ENCODE data around the gene ADCY1. TPM values are rescaled to one million over a fixed set of nuclear protein-coding genes. Genes with fewer than 3 reads are reported as not detected.

The ADCY1 gene
- 1.3 to 2.7 TPM (median 2.2 TPM) in 5 replicates for total RNA-seq (2022; extraction: Qiagen RNA extraction; ENCODE audit: low read depth)

DNA sequence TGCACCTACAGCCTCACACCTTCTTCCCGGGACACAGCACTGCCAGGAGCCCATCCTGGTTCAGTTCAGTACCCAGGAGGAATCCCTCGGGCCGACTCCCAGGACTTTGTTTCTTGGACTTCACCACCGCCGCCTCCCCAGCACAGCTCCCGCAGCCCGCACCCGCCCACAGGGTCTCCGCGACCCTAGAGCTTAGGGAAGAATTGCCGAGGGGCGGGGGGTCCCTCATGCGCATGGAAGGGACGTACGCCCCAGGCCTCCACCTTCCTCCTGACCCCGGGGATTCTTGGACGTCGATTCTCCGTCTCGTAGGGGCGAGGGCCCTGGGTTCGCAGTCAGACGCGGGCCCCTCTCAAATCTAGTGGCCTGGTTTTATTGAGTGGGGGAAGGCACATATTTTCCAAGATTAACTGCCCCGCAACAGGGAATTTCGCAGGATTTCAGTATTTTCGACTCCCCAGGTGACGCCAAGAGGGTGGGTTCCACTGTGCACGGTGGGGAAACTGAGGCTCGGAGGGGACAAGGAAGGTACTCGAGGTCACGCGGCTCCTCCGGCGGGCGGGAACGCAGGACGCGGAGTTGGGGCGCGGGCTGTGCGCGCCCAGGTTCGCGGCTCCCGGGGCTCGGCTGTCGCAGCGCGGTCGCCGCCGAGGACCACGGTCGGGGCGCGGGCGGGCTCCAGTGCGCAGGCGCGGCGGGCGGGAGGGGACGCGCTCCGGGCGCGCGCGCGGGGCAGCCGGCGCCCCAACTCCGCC, at the start of gene ADCY1:
TSS of gene ADCY1 (plus strand) at position 708 of the 755 bp plus-strand sequence. CDS start 176 bp downstream, outside the sequence.

